Islet precursor cell (in vitro differentiated cells): ENCODE results near the gene TPR.

Experiments
- DNase-seq: peaks from one replicate; pipeline ENCODE4 v3.0.0-alpha.2; 2018

TPR gene

GRCh38 chr1:186326009-186326408 lies 49.0 kb downstream of the TPR start:
- no peak for DNase-seq

GRCh38 chr1:186325239-186325638 lies 49.8 kb downstream of the TPR start:
- DNase-seq: no peak

DNA sequence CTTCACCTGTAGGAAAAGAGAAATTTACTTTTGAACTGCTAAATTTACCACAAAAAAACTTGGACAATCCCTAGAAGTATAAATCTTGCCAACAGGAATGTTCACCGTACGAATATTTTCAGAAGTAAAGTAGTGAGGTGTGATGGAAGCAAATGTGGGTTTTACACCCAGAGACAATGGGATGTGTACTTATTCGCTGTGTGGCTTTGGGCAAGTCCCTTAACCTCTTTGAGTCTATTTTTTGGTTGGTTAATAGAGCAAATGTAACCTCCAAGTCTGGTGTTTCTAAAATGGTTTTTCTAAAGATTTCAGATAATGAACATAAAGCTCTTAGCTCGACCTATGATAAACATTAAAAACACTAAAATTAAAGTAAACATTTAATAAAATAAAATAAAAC lies 51.2 kb downstream of the TPR start:
- no peak for DNase-seq

DNA sequence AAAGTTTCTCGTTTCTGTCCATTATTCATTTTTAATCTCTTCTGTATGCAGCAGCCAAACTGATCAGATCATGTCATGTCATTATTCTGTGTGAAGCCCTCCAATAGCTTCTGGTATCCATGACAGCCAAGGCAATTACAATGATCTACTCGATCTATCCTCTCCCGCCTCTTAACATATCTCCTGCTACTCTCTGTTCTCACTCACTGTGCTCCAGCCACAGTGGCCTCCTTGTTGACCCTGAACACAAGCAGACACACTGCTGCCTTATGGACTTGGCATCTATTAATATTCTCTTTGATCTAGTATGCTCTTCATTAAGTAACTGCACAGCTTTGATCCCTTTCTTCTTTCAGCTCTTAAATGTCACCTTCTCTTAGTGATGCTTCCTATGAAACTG lies 59.5 kb downstream of the TPR start:
- no peak for DNase-seq

DNA sequence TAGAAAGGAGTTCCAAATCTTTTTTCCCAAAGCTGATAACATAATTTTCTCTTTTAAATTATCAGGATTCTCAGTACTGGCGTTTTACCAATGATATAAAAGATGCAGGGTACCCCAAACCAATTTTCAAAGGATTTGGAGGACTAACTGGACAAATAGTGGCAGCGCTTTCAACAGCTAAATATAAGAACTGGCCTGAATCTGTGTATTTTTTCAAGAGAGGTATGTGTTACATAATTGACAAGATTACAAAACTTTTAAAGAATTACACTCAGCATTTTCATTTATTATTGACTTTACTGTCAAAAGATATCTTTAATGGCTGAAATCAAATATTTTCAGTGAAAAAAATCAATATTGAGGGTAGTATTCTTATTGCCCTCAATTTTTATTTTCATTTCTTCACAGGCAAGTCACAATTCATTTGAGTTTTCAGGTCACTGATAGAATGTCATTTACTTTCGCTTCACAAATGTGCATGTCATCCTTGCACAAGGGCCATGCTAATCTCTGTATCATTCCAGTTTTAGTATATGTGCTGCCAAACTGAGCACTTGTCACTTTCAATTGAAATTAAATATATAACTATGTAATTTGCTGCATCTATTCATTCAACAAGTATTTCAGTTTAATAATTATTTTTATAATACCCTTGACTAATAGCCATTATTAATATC lies 63.5 kb downstream of the TPR start:
- no peak for DNase-seq

DNA sequence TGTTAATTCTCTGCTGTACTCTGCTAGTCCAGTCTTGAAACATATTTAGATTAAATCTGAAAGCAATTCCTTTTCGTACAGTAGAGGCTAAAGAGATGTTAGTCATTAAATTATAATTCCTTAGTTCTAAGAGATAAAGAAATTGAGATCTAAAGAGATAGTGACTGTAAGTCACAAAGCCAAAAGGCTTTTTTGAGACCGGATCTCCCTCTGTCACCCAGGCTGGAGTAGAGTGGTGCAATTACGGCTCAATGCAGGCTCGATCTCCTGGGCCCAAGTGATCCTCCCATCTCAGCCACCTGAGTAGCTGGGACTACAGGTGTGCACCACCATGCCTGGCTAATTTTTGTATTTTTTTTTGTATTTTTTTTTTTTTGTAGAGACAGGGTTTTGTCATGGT lies 64.7 kb downstream of the TPR start:
- no peak for DNase-seq

GRCh38 chr1:186308264-186309060 lies 66.6 kb downstream of the TPR start:
- no peak for DNase-seq

GRCh38 chr1:186307445-186307844 lies 67.6 kb downstream of the TPR start:
- DNase-seq: no peak

DNA sequence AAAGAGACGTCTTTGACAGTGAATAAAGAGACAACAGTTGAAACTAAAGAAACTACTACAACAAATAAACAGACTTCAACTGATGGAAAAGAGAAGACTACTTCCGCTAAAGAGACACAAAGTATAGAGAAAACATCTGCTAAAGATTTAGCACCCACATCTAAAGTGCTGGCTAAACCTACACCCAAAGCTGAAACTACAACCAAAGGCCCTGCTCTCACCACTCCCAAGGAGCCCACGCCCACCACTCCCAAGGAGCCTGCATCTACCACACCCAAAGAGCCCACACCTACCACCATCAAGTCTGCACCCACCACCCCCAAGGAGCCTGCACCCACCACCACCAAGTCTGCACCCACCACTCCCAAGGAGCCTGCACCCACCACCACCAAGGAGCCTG lies 68.5 kb downstream of the TPR start:
- DNase-seq: no peak

DNA sequence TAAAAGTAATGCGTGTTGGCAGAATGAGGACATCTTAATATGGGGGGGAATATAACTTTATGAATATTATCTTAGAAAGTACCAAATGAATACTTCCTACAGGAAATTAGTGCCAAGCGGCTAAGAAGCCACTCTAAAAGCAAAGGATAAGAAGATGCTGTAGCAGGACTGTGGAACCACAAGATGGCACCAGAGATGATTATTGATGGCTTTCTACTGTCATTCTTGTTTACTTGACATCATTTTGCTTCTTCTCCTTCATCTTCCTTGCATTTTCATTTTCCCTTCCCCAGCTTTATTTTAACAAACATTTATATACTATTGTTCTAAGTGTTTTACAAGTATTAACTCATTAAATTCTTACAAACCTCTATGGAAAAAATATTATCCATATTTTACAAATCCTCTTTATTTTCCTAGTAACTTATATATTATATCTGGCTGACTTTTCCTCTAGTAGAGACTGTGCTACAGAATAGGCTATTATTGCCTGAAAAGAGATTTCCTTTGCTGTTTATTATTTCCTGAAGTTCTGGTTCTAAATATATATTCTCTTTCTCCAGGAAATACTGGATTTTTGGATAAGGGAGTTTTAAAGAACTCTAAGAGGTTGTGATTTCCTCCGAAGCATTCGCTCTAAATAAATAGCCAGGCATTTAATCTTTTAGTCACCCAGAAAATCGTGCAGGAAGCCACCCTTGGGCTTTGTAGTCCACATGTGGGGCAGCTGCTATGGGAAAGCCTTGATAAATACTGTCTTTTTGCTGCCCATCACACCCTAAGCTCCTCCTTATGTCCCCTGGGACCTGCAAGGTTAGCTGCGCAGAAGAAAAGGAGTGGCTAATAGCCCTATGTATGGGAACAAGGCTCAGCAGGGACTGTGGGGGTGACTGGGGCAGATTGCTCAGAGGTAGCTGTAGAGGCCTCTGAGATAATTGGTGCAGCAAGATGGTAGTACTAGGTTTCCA lies 69.8 kb downstream of the TPR start:
- no peak for DNase-seq

- DNase-seq: no peak
Measured at GRCh38 chr1:186303911-186304310, 71.1 kb downstream of the TPR start.

- no peak for DNase-seq
Measured at GRCh38 chr1:186302381-186302920, 72.6 kb downstream of the TPR start.

GRCh38 chr1:186301448-186301847 lies 73.6 kb downstream of the TPR start:
- no peak for DNase-seq

DNA sequence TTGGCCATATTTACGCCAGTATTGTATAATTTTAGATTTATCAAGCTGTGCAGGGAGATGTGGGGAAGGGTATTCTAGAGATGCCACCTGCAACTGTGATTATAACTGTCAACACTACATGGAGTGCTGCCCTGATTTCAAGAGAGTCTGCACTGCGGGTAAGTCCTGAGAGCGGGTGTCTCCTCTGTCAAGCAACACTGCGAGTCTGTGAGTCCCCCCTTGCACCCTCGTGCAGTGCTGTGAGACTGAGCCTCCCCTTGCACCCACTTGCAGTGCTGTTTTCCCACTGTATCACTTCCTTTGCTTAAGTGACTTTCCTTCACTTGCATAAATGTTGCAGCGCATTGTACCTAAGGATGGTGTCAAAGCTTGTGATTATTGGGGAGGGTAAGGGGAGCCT lies 75.0 kb downstream of the TPR start:
- DNase-seq: no peak

- no peak for DNase-seq
Measured at GRCh38 chr1:186299570-186299969, 75.5 kb downstream of the TPR start.

GRCh38 chr1:186298851-186299250 lies 76.2 kb downstream of the TPR start:
- no peak for DNase-seq

DNA sequence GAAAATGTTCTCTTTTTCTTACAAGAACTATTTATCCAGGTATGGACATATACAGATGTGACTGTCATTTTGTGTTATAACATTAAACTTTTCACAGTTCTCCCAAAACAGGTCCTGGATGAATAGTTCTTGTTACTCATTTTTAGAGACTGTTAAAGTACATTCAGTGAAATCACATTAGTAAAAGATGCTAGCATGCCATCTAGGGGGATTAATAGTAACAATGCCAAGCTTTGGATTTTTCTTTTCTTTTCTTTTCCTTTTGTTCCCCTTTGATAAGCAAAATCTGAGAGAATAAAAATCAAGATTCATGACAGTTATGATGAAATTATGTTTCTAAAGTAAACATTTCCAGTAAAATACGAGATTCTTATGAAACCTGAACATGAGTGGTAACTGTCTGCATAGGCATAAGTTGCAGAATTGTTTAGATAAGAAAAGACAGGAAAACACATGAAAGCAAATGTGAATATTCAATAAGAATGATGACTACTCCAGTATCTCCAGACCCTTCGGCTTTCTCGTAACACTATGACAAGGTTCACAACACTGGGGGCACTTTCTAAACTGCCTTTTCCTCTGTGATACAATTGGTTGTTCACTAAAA lies 77.5 kb downstream of the TPR start:
- no peak for DNase-seq

GRCh38 chr1:186295980-186296379 lies 79.1 kb downstream of the TPR start, which contains the start of gene PRG4:
TSS of gene PRG4 (plus strand) at chr1:186296279.
- no peak for DNase-seq

- DNase-seq: no peak
Measured at GRCh38 chr1:186292875-186293274, 82.2 kb downstream of the TPR start.

DNA sequence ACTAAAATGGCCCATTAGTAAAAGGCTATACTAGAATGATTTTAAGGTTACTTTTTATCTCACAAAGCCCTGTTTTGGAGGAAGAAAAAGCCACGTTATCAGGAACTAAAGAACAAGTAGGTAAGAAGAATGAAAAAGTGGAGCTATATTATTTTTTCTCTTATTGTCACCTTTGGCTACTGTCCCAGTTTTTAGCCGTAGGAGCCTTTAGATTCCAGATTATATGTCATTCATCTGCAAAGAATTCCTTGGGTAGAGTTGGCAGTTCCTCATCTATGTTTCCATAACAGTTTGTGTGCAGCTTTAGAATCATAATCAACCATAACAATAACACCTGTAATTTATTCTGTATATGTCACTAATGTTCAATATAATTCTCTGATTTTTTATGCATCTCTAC lies 83.8 kb downstream of the TPR start:
- no peak for DNase-seq

DNA sequence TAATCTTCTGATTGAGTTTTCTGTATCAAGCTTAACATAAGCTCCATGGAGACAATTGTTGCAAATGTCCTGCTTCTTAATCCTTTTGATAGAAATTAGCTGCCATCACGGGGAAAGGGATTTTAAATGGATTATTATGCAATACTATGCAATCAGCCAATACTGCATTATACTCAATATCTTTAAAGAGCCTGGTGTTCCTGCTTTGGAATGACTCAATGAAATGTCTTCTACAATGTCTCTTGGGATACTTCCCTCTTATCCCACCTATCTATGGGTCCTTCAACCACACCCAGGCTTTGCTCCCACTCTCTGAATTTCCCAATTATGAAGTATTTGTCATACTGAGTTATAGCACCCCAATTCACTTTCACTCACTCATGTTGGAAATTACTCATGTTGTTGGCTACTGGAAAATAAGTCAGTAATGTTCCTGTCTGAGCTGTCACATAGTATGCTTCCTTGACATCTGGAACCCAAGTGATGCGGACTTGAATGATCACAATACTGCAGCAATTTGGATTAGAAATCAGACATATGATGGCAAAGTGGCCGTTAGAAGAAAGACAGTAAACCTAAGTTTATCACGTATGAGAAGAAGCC lies 85.0 kb downstream of the TPR start:
- no peak for DNase-seq

DNA sequence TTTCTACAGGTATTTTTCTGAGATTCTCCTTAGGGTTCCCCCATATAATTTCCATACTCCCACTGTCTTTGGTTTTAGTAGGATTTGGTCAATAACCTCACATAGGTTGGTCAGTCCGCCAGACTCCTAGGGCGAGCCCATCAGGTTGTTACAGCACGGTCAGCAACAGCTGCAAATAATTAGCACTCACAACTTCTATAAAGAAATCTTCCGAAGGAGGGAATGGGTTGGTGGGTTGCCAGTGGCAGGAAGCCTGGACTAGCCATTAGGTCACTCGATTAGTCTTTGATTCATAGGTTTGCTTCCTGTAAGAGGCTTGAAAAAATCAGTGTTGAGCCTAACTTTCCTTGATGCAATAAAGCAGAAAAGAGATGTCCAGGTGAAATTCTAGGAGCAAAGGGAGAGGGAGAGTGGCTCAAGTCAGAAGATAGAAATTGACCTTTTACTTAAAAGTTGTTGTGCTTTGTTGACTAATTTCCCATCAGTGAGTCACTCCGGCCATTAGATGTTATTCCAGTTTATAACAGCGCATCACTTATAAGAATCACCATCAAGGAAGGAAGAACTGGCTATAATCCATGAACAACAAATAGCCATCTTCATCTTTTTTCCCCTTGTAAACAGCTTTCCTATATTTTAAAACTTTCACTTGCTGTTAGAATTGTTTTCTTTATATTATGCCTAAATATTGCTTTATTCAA lies 88.3 kb downstream of the TPR start:
- no peak for DNase-seq
